HUDEP-2 (cell line): Measurements from ENCODE around the gene AGRP.
"Not testable (repeated sequence)": the region's sequence is repeated elsewhere in the genome, so short reads cannot be mapped to it uniquely, and the experiment has no call there.

Source experiments
- DNase-seq, 76 experiments: peaks; one replicate each; lab custom pipeline; 2025; ENCODE audit not compliant: unreplicated experiment in 76 of 76; lab: John Stamatoyannopoulos, UW

Gene AGRP, protein sequence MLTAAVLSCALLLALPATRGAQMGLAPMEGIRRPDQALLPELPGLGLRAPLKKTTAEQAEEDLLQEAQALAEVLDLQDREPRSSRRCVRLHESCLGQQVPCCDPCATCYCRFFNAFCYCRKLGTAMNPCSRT

DNA sequence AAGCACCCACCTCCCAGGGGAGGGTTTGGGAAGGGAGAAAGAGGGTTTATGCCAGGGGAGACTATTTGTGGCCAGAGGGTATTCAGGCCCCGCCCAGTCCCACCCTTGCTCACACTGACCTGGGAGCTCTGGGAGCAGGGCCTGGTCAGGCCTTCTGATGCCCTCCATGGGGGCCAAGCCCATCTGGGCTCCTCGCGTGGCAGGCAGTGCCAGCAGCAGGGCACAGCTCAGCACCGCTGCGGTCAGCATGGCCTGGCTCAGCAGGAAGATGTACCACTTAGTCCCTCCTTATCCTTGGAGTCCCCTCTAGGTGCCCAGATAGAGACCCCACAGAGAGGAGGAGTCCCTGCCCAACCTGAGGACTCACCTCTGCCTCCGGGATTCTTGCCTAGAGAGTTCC lies at the start of gene AGRP:
TSS of gene AGRP (minus strand) at position 398 of the 400 bp plus-strand sequence. CDS start at position 249, 149 bp downstream.
- DNase-seq: no peak

GRCh38 chr16:67531247-67531646 lies 47.9 kb upstream of the AGRP start:
- no peak for DNase-seq

GRCh38 chr16:67530013-67530939 lies 46.9 kb upstream of the AGRP start:
- peak in 14 of 76 experiments; percentile 7 to 44 (median 32) for DNase-seq

- DNase-seq: peak in 16 of 76 experiments; percentile 12 to 53 (median 30)
These were observed 46.2 kb upstream of the AGRP start for GRCh38 chr16:67529582-67530012.

GRCh38 chr16:67528870-67529581 lies 45.7 kb upstream of the AGRP start:
- peak in 13 of 76 experiments; percentile 18 to 50 (median 37) for DNase-seq

- peak in 34 of 76 experiments; percentile 22 to 61 (median 40) for DNase-seq
These were observed 45.0 kb upstream of the AGRP start, which contains the start of gene RIPOR1 for GRCh38 chr16:67528222-67528869. Gene RIPOR1 (plus strand): TSS chr16:67528829. CDS start chr16:67538447, 9,618 bp downstream.

- DNase-seq: peak in 68 of 76 experiments; percentile 20 to 81 (median 52)
These were observed 42.9 kb upstream of the AGRP start for GRCh38 chr16:67526149-67526791.

GRCh38 chr16:67525176-67525860 lies 42.0 kb upstream of the AGRP start:
- no peak for DNase-seq

DNA sequence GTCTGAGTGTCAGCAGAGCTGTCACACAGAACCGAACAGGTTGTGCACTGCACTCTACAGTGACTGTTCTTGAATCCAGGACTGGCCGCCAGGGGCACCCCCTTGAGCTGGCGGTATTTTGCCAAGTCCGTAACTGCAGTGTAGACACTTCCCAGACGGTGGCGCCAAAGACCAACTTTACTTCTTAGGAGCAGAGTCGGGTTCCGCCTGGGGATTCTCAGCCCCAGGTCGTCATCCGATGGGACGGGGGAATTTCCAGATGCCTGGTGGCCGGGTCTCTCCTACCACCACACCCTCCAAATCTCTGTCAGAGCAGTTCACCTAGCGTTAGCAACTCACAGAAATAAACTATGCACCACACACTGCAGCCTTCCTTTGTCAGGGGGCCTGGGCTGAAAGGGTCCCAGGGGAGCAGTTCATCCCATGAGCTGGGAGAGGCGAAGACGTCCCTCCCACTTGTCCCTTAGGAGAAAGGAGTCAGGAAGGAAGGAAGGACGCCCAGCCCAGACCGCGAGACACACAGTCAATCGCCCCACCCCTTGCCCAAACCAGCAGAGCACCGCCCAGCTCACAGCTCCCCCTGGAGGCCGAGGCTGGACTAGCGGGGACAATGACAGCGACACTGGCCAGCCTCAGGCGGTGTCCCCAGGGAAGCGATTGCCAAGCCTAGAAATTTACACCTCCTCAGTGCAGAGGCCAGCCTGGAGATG lies 37.9 kb upstream of the AGRP start:
- DNase-seq: peak in 74 of 76 experiments; percentile 41 to 98 (median 91)

DNA sequence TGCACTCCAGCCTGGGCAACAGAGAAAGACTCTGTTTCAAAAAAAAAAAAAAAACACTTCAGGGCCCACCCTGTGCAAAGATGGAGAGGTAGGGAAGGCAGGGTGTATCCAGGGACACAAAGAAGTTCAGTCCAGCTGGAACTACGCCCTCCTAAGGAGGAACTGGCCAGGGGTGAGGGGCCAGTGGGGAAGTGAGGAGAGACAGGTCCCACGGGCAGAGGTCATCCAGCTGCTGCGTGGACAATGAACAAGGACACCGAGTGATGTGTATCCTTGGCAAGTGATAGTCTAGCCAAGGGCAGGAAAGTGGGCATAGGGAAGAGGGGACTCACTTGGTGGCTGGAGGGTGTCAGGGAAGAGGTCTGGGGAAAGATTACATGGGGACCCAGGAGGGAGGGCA lies 35.9 kb upstream of the AGRP start:
- no peak for DNase-seq

GRCh38 chr16:67518676-67519075 lies 35.3 kb upstream of the AGRP start:
- DNase-seq: no peak

DNA sequence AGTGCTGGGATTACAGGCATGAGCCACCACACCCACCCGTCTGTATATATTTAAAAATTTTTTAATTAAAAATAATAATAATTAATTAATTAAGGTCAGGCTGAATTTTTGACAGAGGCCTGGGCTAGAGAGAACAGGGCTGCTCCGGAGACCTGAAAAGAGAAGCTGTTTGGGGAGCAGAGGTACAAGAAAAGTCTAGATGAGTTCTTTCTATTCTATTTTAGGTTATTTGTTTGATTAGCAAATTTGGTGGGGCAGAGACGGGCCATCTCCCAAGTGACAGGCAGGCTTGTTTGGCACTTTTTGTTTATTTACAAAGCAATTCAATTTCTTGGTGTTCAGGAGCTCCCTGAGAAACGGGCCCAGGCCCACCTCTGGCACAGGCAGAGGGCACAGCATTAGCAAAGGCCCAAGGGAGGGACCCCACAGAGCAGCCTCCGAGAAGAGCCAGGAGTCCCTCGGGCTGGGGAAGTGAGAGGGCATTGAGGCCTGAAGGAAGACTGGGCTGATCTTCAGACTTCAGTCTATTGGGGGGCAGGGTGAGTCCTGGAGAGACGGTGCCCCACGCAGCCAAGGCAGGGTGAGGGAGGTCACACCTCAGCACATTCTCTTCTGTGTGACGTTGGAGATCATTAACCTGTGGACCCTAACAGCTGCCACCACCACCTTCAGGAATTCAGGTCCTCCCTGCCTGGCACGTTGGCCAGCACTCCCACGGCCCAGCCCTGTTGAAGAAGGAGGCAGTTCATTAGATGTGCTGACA lies 34.5 kb upstream of the AGRP start:
- DNase-seq: no peak

GRCh38 chr16:67517155-67517445 lies 33.8 kb upstream of the AGRP start:
- no peak for DNase-seq

DNA sequence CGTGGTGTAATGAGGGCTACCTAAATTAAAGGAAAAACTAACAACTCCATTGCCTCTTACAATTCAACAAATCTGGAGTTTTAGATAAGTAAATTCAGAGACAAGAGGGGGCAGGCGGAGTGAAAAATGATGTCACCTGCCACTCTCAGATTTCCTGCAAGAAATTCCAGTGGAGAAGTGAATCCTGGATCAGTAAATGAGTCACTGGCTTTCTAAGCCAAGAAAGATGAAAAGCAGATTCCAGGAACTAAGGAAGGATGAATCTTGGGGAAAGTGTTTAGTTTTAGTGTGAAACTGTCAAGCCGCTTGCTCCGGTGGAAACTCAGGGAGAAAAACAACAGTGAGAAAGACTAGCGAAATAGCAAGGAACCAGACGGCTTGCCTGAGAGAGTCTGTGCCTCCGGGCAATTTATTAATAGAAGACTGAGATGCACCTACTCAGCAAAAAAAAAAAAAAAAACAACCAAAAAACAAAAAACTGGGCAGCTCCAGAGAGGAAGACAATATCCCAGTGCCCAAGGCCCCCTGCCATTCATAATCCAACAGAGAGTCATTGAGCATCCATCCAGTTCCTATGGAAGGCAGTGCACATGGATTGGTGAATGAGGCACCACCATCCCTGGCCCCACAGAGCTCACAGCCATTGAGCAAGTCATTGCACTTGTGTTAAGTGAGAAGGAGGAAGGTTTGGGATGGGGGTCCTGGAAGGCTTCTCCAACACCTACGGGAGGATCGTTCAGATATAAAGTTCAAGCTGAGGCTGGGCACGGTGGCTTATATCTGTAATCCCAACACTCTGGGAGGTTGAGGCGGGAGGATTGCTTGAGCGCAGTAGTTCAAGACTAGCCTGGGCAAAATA lies 33.2 kb upstream of the AGRP start:
- DNase-seq: no peak

- peak in 68 of 76 experiments; percentile 11 to 83 (median 64) for DNase-seq
These were observed 31.1 kb upstream of the AGRP start for GRCh38 chr16:67514382-67514828.

DNA sequence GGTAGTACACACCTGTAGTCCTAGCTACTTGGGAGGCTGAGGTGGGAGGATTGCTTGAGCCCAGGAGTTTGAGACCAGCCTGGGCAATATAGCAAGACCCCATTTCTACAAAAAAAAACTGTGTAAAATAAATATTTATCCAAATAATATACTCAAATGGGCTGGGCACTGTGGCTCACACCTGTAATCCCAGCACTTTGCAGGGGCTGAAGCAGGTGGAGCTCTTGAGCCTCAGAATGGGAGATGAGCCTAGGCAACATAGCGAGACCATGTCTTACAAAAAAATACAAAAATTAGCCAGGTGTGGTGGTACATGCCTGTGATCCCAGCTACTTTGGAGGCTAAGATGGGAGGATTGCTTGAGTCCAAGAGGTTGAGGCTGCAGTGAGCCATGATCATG lies 30.5 kb upstream of the AGRP start:
- DNase-seq: not testable (repeated sequence)

DNA sequence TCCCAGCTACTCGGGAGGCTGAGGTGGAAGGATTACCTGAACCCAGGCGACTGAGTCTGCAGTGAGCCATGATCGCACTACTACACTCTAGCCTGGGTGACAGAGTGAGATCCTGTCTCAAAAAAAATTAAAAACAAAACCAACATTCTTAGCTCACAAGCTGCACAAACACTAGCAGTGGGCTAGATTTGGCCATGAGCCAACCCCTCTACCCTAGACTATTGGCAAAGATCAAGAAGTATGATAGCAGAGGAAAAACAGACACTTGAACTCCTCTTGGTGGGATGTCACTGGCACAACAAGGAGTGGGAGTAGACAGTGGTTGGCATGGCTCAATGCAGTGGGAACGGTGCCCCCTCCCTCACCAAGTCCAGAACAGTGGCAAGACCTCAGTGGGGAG lies 25.7 kb upstream of the AGRP start:
- peak in 1 of 76 experiments; percentile 15 for DNase-seq
